ENCODE results near the gene PCDHB14. TPM values are rescaled to one million over a fixed set of nuclear protein-coding genes. Genes with fewer than 3 reads are reported as not detected.

PCDHB14 gene
- 0.49 and 1.8 TPM in 2 replicates for total RNA-seq

GRCh38 chr5:141223112-141223783 is at the start of gene PCDHB14:
Gene PCDHB14, plus strand, starts transcription at chr5:141223343. Its CDS starts 163 bp downstream, at chr5:141223506.

GRCh38 chr5:141177577-141178191 is 45.5 kb upstream of the PCDHB14 start, which contains the start of gene PCDHB8:
Gene PCDHB8, plus strand, starts transcription at chr5:141177790. Its CDS starts 245 bp downstream, at chr5:141178035.

DNA sequence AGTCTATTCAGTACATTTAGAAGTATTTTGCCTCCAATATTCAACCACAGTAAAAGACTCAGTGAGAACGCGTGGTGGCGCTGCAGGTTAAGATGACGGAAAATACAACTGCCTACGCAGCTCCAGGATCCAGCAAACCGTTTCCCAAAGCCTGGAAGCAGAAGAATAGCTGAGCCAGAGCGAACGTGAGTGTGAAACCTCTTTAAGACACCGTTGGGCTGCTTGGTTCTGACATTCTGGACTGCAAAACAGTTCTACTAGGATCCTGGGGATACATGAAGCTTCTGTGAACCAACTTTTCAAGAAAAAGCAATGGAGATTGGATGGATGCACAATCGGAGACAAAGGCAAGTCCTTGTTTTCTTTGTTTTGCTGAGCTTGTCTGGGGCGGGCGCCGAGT is 40.9 kb upstream of the PCDHB14 start, which contains the start of gene PCDHB16:
TSS of gene PCDHB16 (plus strand) at position 140 of the 400 bp plus-strand sequence. CDS start at position 313, 173 bp downstream.

GRCh38 chr5:141186897-141187512 is 36.1 kb upstream of the PCDHB14 start, which contains the start of gene PCDHB9:
Gene PCDHB9, plus strand, starts transcription at chr5:141187161. Its CDS starts 158 bp downstream, at chr5:141187319.

DNA sequence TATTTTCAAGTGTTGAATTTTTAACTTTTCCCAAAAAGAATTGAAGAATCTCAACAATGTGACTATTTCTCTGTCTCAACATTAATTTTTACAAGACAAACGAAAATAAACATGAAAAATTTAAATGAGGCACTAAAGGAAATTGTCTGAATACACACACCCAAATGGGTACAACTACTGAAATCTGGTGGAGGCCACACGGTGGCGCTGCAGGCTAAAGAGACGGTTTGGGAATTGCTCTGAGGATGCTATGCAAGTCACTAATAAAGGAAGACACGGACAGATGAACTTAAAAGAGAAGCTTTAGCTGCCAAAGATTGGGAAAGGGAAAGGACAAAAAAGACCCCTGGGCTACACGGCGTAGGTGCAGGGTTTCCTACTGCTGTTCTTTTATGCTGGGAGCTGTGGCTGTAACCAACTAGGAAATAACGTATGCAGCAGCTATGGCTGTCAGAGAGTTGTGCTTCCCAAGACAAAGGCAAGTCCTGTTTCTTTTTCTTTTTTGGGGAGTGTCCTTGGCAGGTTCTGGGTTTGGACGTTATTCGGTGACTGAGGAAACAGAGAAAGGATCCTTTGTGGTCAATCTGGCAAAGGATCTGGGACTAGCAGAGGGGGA is 30.9 kb upstream of the PCDHB14 start, which contains the start of gene PCDHB10:
TSS of gene PCDHB10 (plus strand) at position 244 of the 616 bp plus-strand sequence. CDS start at position 444, 200 bp downstream.

GRCh38 chr5:141199359-141200235 is 23.5 kb upstream of the PCDHB14 start, which contains the start of gene PCDHB11:
Gene PCDHB11, plus strand, starts transcription at chr5:141199627. Its CDS starts 148 bp downstream, at chr5:141199775.

DNA sequence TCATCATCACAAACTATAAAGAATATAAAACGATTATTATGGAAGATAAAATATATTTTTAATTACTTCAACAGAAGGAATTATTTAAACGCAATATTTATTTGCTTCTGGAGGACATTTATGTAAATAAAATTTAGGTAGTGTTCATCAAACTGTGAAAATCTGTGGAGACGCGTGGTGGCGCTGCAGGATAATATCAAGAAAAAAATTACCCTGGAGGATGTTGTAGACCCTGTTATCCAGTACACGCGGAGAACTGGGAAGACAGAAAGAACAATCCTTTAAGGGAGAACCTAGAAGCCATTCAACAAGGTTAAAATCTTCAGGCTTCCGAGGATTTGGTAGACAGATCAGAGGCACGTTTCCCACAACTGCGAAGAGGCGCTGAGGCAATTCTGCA is 14.7 kb upstream of the PCDHB14 start, which contains the start of gene PCDHB12:
TSS of gene PCDHB12 (plus strand) at position 242 of the 400 bp plus-strand sequence. CDS start 189 bp downstream, outside the sequence.

GRCh38 chr5:141213656-141214339 is 9.3 kb upstream of the PCDHB14 start, which contains the start of gene PCDHB13:
Gene PCDHB13, plus strand, starts transcription at chr5:141213919. Its CDS starts 205 bp downstream, at chr5:141214124.

GRCh38 chr5:141245250-141245717 is 22.1 kb downstream of the PCDHB14 start, which contains the start of gene PCDHB15:
Gene PCDHB15, plus strand, starts transcription at chr5:141245395. Its CDS starts 184 bp downstream, at chr5:141245579.

Other genes with a start within 250 kb of the PCDHB14 start
- gene PCDHB1, start 172.0 kb upstream of the PCDHB14 start, total RNA-seq: not detected in 2 replicates
- gene PCDHB2, start 128.7 kb upstream of the PCDHB14 start, total RNA-seq: 0.81 and 2.3 TPM in 2 replicates
- gene PCDHB3, start 122.9 kb upstream of the PCDHB14 start, total RNA-seq: 0.32 and 1.2 TPM in 2 replicates
- gene PCDHB4, start 101.5 kb upstream of the PCDHB14 start, total RNA-seq: under 0.01 and 0.25 TPM in 2 replicates
- gene PCDHB5, start 88.1 kb upstream of the PCDHB14 start, total RNA-seq: 0.32 and 3.6 TPM in 2 replicates
- 0.25 TPM in 1 of 2 replicates, not detected in the other for gene PCDHB6, start 73.3 kb upstream of the PCDHB14 start, total RNA-seq
- gene PCDHB7, start 50.7 kb upstream of the PCDHB14 start, total RNA-seq: 0.16 and 1.5 TPM in 2 replicates
- 0.16 and 1.3 TPM in 2 replicates for gene PCDHB8, start 45.6 kb upstream of the PCDHB14 start, total RNA-seq
- gene PCDHB16, start 41.0 kb upstream of the PCDHB14 start, total RNA-seq: under 0.01 and 0.63 TPM in 2 replicates
- gene PCDHB9, start 36.2 kb upstream of the PCDHB14 start, total RNA-seq: 0.16 and 0.31 TPM in 2 replicates
- gene PCDHB10, start 31.0 kb upstream of the PCDHB14 start, total RNA-seq: 0.49 and 1.6 TPM in 2 replicates
- 0.16 and 0.69 TPM in 2 replicates for gene PCDHB11, start 23.7 kb upstream of the PCDHB14 start, total RNA-seq
- 0.16 and 1.3 TPM in 2 replicates for gene PCDHB12, start 14.6 kb upstream of the PCDHB14 start, total RNA-seq
- gene PCDHB13, start 9.4 kb upstream of the PCDHB14 start, total RNA-seq: 0.32 and 3.3 TPM in 2 replicates
- gene PCDHB15, start 22.1 kb downstream of the PCDHB14 start, total RNA-seq: 0.32 and 1.2 TPM in 2 replicates
- 0.16 and 0.44 TPM in 2 replicates for gene SLC25A2, start 80.7 kb downstream of the PCDHB14 start, total RNA-seq
- gene TAF7, start 97.4 kb downstream of the PCDHB14 start, total RNA-seq: 53.3 and 79.0 TPM in 2 replicates
- gene PCDHGA1, start 107.2 kb downstream of the PCDHB14 start, total RNA-seq: 0.32 and 1.1 TPM in 2 replicates
- gene PCDHGA2, start 115.4 kb downstream of the PCDHB14 start, total RNA-seq: 0.81 and 1.9 TPM in 2 replicates
- gene PCDHGA3, start 120.5 kb downstream of the PCDHB14 start, total RNA-seq: 0.32 and 0.82 TPM in 2 replicates
- 0.65 and 2.8 TPM in 2 replicates for gene PCDHGB1, start 126.8 kb downstream of the PCDHB14 start, total RNA-seq
- gene PCDHGA4, start 131.7 kb downstream of the PCDHB14 start, total RNA-seq: 1.3 and 6.1 TPM in 2 replicates
- 1.1 and 5.1 TPM in 2 replicates for gene PCDHGB2, start 136.7 kb downstream of the PCDHB14 start, total RNA-seq
- gene PCDHGA5, start 140.8 kb downstream of the PCDHB14 start, total RNA-seq: 0.49 and 2.0 TPM in 2 replicates
- gene PCDHGB3, start 146.9 kb downstream of the PCDHB14 start, total RNA-seq: 1.5 and 8.4 TPM in 2 replicates
- 1.5 and 4.1 TPM in 2 replicates for gene PCDHGA6, start 150.5 kb downstream of the PCDHB14 start, total RNA-seq
- 0.65 and 3.3 TPM in 2 replicates for gene PCDHGA7, start 159.4 kb downstream of the PCDHB14 start, total RNA-seq
- gene PCDHGB4, start 164.4 kb downstream of the PCDHB14 start, total RNA-seq: 8.3 and 20.1 TPM in 2 replicates
- 0.65 and 3.0 TPM in 2 replicates for gene PCDHGA8, start 169.3 kb downstream of the PCDHB14 start, total RNA-seq
- gene PCDHGB5, start 174.6 kb downstream of the PCDHB14 start, total RNA-seq: 8.1 and 23.0 TPM in 2 replicates
- gene PCDHGA9, start 179.4 kb downstream of the PCDHB14 start, total RNA-seq: 0.97 and 4.5 TPM in 2 replicates
- 1.6 and 3.9 TPM in 2 replicates for gene PCDHGB6, start 184.7 kb downstream of the PCDHB14 start, total RNA-seq
- 2.1 and 5.2 TPM in 2 replicates for gene PCDHGA10, start 189.6 kb downstream of the PCDHB14 start, total RNA-seq
- 3.2 and 12.3 TPM in 2 replicates for gene PCDHGB7, start 194.3 kb downstream of the PCDHB14 start, total RNA-seq
- gene PCDHGA11, start 197.7 kb downstream of the PCDHB14 start, total RNA-seq: 4.0 and 14.5 TPM in 2 replicates
- 1.8 and 6.2 TPM in 2 replicates for gene PCDHGA12, start 207.2 kb downstream of the PCDHB14 start, total RNA-seq